ENCODE measurements around the gene ZNF559.

The ZNF559 gene

DNA sequence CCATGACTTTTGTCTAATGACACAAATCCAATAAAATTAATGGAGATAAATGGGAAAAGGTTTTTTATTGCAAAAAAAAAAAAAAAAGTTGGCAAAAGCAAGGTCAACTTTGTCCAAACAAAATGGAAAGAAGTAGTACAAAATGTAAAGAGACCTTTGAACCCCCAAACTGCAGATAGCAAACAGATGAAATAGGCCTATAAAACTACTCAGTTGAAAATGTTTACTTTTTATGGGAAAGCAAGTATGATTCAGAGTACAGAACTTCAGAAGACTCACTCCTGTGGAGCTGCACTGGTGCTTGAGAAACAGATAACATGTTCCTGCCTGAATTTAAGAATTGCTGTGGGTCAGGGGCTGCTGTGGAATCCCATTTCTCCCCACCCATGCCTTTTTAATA lies 29.0 kb downstream of the ZNF559 start:
- DNase-seq (ENCODE audit: low read depth in 2 of 2): no peak

DNA sequence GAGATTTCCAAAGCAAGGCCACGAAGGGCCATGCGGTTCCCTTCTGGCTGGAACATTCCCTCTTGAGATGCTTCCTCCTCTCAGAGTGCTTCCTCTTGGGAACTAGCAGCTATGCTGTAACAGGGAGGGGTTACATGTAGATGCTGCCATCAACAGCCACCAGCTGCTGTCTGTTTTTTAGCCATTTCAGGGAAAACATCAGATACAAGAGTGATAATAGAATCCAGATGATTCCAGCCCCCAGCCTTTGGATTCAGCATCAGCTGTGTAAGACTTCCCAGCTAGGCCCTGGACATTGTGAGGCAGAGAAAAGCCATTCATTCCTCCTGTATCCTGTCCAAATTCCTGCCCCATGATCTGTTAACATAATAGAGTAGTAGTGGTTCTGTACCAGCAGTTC lies 30.7 kb downstream of the ZNF559 start:
- no peak for DNase-seq (ENCODE audit: low read depth in 2 of 2)

DNA sequence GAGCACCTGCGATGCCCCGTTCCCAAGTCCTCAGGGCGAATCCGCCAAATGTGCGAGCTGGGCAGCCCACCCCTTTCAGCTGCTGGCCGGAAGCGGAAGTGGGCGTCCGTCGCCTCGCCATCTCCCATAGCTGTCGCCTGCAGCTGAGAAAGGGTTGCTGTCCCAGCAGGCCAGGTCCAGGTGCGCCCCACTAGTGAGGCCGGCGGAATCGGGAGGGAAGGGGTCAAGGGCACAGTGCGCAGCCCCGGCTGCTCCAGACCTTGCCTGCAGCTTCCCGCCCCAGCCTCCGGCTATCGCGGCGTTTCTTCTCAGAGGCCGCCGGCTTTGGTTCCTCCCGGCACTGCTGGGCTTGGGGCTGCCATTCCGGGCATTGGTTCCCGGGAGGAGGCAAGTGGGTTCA lies 38.9 kb downstream of the ZNF559 start, which contains the start of gene ZNF177:
Gene ZNF177 (plus strand): TSS at position 109 of the 400 bp plus-strand sequence. CDS start 15,299 bp downstream, outside the sequence.
- no peak for DNase-seq (ENCODE audit: low read depth in 2 of 2)

DNA sequence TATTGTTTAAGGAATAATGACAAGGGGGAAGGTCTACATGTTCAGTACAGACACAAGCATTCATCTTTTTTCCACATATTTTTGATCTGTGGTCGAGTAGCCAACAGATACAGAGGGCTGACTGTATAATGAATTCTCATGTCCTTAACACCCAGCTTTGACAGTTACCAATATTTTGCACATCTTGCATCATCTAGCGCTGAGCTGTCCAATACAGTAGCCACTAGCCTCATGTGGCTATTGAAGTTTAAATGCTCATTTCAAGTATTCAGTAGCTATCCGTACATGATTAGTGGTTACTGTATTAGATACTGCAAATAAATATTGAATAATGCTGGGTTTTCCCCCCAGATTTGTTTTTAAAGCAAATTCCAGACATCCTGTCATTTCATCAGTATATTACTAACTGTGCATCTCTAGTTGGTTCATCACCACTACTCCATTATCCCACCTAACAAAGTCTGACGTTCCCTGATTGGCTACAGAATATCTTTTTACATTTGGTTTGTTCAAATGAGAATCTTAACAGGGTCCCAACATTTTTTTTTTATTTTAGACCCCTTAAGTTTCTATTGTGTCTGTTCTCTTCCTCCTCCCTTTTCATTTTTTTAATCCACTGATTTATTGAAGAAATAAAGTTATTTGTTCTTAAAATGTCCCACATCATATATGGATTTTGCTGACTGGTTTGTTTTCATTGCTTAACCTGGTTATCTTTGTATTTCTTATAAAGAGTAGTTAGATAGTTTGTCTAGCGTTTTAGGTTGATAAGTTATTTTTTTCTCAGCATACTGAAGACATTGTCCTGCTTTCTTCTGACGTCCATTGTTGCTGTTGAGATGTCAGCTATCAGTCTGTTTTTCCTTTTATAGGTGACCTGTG lies 47.0 kb downstream of the ZNF559 start:
- no peak for DNase-seq (ENCODE audit: low read depth in 2 of 2)

DNA sequence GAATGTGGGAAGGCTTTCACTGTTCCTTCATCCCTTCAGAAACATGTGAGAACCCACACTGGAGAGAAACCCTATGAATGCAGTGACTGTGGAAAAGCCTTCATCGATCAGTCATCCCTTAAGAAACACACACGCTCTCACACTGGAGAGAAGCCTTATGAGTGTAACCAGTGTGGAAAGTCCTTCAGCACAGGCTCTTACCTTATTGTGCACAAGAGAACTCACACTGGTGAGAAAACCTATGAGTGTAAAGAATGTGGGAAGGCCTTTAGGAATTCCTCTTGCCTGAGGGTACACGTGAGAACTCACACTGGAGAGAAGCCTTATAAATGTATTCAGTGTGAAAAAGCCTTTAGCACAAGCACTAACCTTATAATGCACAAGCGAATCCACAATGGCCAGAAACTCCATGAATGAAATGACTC lies 57.4 kb downstream of the ZNF559 start:
- DNase-seq (ENCODE audit: low read depth in 2 of 2): no peak
